GM12878 (cell line): Measurements from ENCODE around the gene GUCY2F. TPM values are rescaled to one million over a fixed set of nuclear protein-coding genes. Genes with fewer than 3 reads are reported as not detected.

Source experiments
- ATAC-seq: fragments of 200-7000 bp; cut with Tn5 transposase; 3 replicates; pipeline ENCODE4 v1.9.1; 2020; ENCODE audit warnings: mild to moderate bottlenecking, moderate library complexity
- BruUV-seq: library from RNA; stranded (reverse); fragments of 400-500 nt; replicated peaks from 2 replicates; lab custom pipeline; 2021; lab: Mats Ljungman, UMichigan
- CTCF ChIA-PET: fragments of 300-600 bp; sonication (Branson Sonifier 250); formaldehyde crosslinking; extraction: SDS; loops from one replicate; lab custom pipeline; 2021; ENCODE audit warnings: inconsistent platforms; lab: Yijun Ruan, JAX
- POLR2A ChIA-PET: fragments of 350-600 bp; formaldehyde crosslinking; extraction: SDS; loops from one replicate; lab custom pipeline; 2021; ENCODE audit warnings: inconsistent platforms; lab: Charles Lee
- RAD21 ChIA-PET: fragments of 300-600 bp; sonication (Branson Sonifier 250); formaldehyde crosslinking; loops from one replicate; lab custom pipeline; 2023; ENCODE audit warnings: antibody characterized with exemption; ENCODE audit not compliant: unreplicated experiment; lab: Charles Lee
- SMC1A ChIA-PET: fragments of 300-600 bp; sonication (Branson Sonifier 250); formaldehyde crosslinking; loops from one replicate; lab custom pipeline; 2023; ENCODE audit not compliant: unreplicated experiment, uncharacterized antibody; lab: Charles Lee
- DNase-seq: peaks from one replicate; pipeline ENCODE4 v3.0.0-alpha.2; 2011; ENCODE audit warnings: low read depth, low spot score
- FAIRE-seq: peaks from 3 replicates; lab custom pipeline; 2011; peaks lifted over from hg19 to GRCh38; lab: Jason Lieb, UNC
- H2AFZ ChIP-seq: 2 replicates; pipeline ENCODE4 v1.6.0; 2011; ENCODE audit warnings: low read depth, low read length, control low read depth; ENCODE audit not compliant: control insufficient read depth
- H3K27ac ChIP-seq: 2 replicates; pipeline ENCODE4 v1.5.1; 2011; ENCODE audit warnings: control low read depth; ENCODE audit not compliant: control insufficient read depth, insufficient read depth
- H3K27me3 ChIP-seq, 2 experiments: replicated peaks in 1 of 2; 2 replicates each; pipeline versions ENCODE4 v1.6.0 to v1.6.1; 2011; ENCODE audit warnings: low read length in 1 of 2; ENCODE audit not compliant: control insufficient read depth in 2 of 2, insufficient read depth in 2 of 2
- H3K36me3 ChIP-seq, 2 experiments: 2 replicates each; pipeline ENCODE4 v1.5.1; 2011; ENCODE audit warnings: low read length in 1 of 2; ENCODE audit not compliant: control insufficient read depth in 2 of 2, insufficient read depth in 2 of 2
- H3K4me1 ChIP-seq: 2 replicates; pipeline ENCODE4 v1.6.1; 2011; ENCODE audit warnings: mild to moderate bottlenecking, low read length, moderate library complexity, mixed read lengths; ENCODE audit not compliant: control insufficient read depth, insufficient read depth
- H3K4me2 ChIP-seq: 2 replicates; pipeline ENCODE4 v1.6.0; 2011; ENCODE audit warnings: control low read depth; ENCODE audit not compliant: control insufficient read depth, insufficient read depth
- H3K4me3 ChIP-seq: fragments of 200-600 bp; sonication (generic); 2 replicates; pipeline ENCODE4 v1.5.1; 2016
- H3K79me2 ChIP-seq: 2 replicates; pipeline ENCODE4 v1.6.0; 2011; ENCODE audit warnings: low read length; ENCODE audit not compliant: control insufficient read depth, insufficient read depth
- H3K9ac ChIP-seq: 2 replicates; pipeline ENCODE4 v1.8.0; 2011; ENCODE audit warnings: low read length, control low read depth, mixed read lengths; ENCODE audit not compliant: control insufficient read depth, insufficient read depth
- H3K9me3 ChIP-seq: replicated peaks from 3 replicates; pipeline ENCODE4 v1.5.1; 2011; ENCODE audit warnings: mild to moderate bottlenecking, low read length; ENCODE audit not compliant: control insufficient read depth, insufficient read depth
- H4K20me1 ChIP-seq: 2 replicates; pipeline ENCODE4 v1.6.0; 2011; ENCODE audit not compliant: control insufficient read depth, insufficient read depth
- CEBPB ChIP-seq, 2 experiments: fragments of 150-350 bp in 1 of 2; IDR thresholded peaks; 2 replicates each; pipeline ENCODE4 v1.6.1; 2012 to 2014; ENCODE audit warnings: low read depth in 2 of 2, low read length in 2 of 2, borderline replicate concordance in 1 of 2, inconsistent platforms in 1 of 2
- CREM ChIP-seq: IDR thresholded peaks from 2 replicates; pipeline ENCODE4 v1.6.1; 2014; ENCODE audit warnings: antibody characterized with exemption, low read depth
- HDAC6 ChIP-seq: fragments of 200-600 bp; sonication (generic); IDR thresholded peaks from one replicate; pipeline ENCODE4 v1.8.0; 2017; ENCODE audit warnings: antibody characterized with exemption; ENCODE audit not compliant: unreplicated experiment
- IKZF1 ChIP-seq: fragments of 450-650 bp; conservative IDR thresholded peaks from 2 replicates; pipeline ENCODE4 v1.6.1; 2017; ENCODE audit warnings: antibody characterized with exemption, mild to moderate bottlenecking
- MEF2A ChIP-seq: IDR thresholded peaks from 2 replicates; pipeline ENCODE4 v1.6.1; 2011; ENCODE audit warnings: low read depth, mild to moderate bottlenecking, low read length, moderate library complexity; ENCODE audit not compliant: insufficient read depth
- MXI1 ChIP-seq: fragments of 150-350 bp; IDR thresholded peaks from 2 replicates; pipeline ENCODE4 v1.6.1; 2011; ENCODE audit warnings: low read depth, mild to moderate bottlenecking, inconsistent platforms, low read length, improper control_type of control experiment
- PML ChIP-seq: IDR thresholded peaks from 2 replicates; pipeline ENCODE4 v1.6.1; 2012; ENCODE audit warnings: low read length, inconsistent platforms
- RAD51 ChIP-seq: fragments of 450-650 bp; IDR thresholded peaks from 2 replicates; pipeline ENCODE4 v1.6.1; 2016; ENCODE audit warnings: moderate library complexity, mild to moderate bottlenecking, inconsistent platforms
- RBBP5 ChIP-seq: fragments of 200-600 bp; sonication (generic); conservative IDR thresholded peaks from 2 replicates; pipeline ENCODE4 v1.6.1; 2016
- SMARCA5 ChIP-seq: fragments of 450-650 bp; IDR thresholded peaks from 2 replicates; pipeline ENCODE4 v1.6.1; 2017; ENCODE audit warnings: mild to moderate bottlenecking
- SPI1 ChIP-seq: IDR thresholded peaks from 2 replicates; pipeline ENCODE4 v1.6.1; 2011; ENCODE audit warnings: low read depth, mild to moderate bottlenecking, low read length, moderate library complexity, borderline replicate concordance; ENCODE audit not compliant: insufficient read depth
- ZNF207 ChIP-seq: fragments of 450-650 bp; IDR thresholded peaks from 2 replicates; pipeline ENCODE4 v1.6.1; 2014; ENCODE audit warnings: antibody characterized with exemption, mild to moderate bottlenecking, borderline replicate concordance
- ZNF24 ChIP-seq: fragments of 450-650 bp; IDR thresholded peaks from 2 replicates; pipeline ENCODE4 v1.6.1; 2017; ENCODE audit warnings: antibody characterized with exemption, mild to moderate bottlenecking
- ZNF622 ChIP-seq: fragments of 450-650 bp; IDR thresholded peaks from 2 replicates; pipeline ENCODE4 v1.6.1; 2017; ENCODE audit warnings: mild to moderate bottlenecking, inconsistent platforms
- WGBS: methylation state at CpG from one replicate; pipeline ENCODE4 v1.1.6; 2016; ENCODE audit warnings: low lambda C conversion rate; ENCODE audit not compliant: insufficient replicate concordance, insufficient coverage; ENCODE audit errors: missing lambda C conversion rate; 5-methylcytosine and 5-hydroxymethylcytosine counted together
- in situ Hi-C: fragments of 300-500 bp; cut with MboI; formaldehyde crosslinking; loops from 9 replicates; pipeline ENCODE4 v1.14.3; 2018; ENCODE audit warnings: mixed read lengths
- intact Hi-C: fragments of 100-400 bp; cut with micrococcal nuclease; formaldehyde crosslinking; loops from one replicate; pipeline ENCODE4 v1.14.2; 2022; ENCODE audit not compliant: unreplicated experiment
- polyA plus RNA-seq, 11 experiments: library from polyadenylated mRNA; depleted of rRNA in 4 of 11; unstranded in 6 of 11; stranded (reverse) in 5 of 11; fragments of >200 nt; fragmentation: Nextera tagmentation in 4 of 11; fragmentation: Illumina TruSeq in 1 of 11; extraction: Ambion mirVana in 4 of 11; extraction: Trizol in 1 of 11; gene quantifications; 1 replicate in 1 of 11; 2 replicates in 10 of 11; pipeline versions ENCODE4 v1.2.1 to v1.2.3, GENCODE V29; 2011 to 2016; ENCODE audit warnings: inconsistent platforms in 2 of 11, missing spikeins in 2 of 11, low read depth in 1 of 11
- total RNA-seq, 4 experiments: library from RNA; depleted of rRNA in 3 of 4; stranded (reverse); fragments of >200 nt in 3 of 4; fragmentation: Illumina TruSeq in 1 of 4; extraction: Trizol in 1 of 4; gene quantifications; 2 replicates each; pipeline versions ENCODE4 v1.2.1 to v1.2.3, GENCODE V29; 2013 to 2021
- TF ChIP-seq, protein P1 (sequence below): fragments of 450-650 bp; formaldehyde crosslinking; IDR thresholded peaks from 2 replicates; pipeline ENCODE4 v1.5.0; 2022; ENCODE audit warnings: mild to moderate bottlenecking, missing genetic modification characterization
- TF ChIP-seq, protein P2 (sequence below): fragments of 450-650 bp; IDR thresholded peaks from 2 replicates; pipeline ENCODE4 v1.6.1; 2018; ENCODE audit warnings: mild to moderate bottlenecking, low read depth, moderate library complexity; ENCODE audit not compliant: partially characterized antibody

GUCY2F gene
- total and polyA plus RNA-seq, 10 of the 15 experiments (the other 5 are each of a cell fraction or from before 2014, with no cell fraction given): not detected

DNA sequence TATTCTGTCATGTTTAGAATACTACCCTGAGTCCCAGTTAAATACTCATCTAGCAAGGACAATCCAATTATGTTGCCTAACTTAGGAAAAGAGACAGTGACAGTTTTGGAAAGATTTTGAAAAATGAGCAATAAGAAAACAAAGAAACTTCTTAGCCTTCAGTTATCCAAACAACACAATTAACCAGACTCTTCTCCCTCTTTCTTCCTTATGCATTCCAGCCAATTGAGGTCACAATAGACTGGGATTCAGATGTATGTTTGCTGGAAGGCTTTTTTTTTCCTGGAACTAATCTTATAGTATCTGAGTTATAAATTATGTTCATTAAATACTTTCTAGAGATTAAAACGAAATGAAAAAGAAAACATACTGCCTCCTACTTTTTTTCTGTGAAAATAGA lies 109.6 kb downstream of the GUCY2F start:
- no peaks in the 10 kb centered on the region for H3K4me1 ChIP-seq
- CTCF ChIA-PET: interaction anchor here (0.8 to 3.4 kb wide), 5 partner anchors 10 to 673 kb away, joined by 3 to 31 read pairs (median 3); no protein-coding TSS in a partner anchor
- no peak overlapping the region for H3K9ac ChIP-seq
- no peak for FAIRE-seq
- POLR2A ChIA-PET: no interaction called here
- no peaks in the 10 kb centered on the region for H3K27me3 ChIP-seq
- no peaks in the 10 kb centered on the region for H3K9me3 ChIP-seq
- no peak overlapping the region for H3K4me2 ChIP-seq
- 0% methylated on average over 1 of the region's 1 CpG for WGBS
- H3K4me3 ChIP-seq: no peak overlapping the region
- no peaks in the 10 kb centered on the region for H3K79me2 ChIP-seq
- RAD21 ChIA-PET: interaction anchor here (1.3 to 1.7 kb wide), 4 partner anchors 10 to 672 kb away, joined by 3 to 7 read pairs (median 4); no protein-coding TSS in a partner anchor
- in situ Hi-C loops: no loop called here
- intact Hi-C loops: no loop called here
- no peak for DNase-seq
- SMC1A ChIA-PET: interaction anchor here (0.9 to 3.9 kb wide), 9 partner anchors 11 to 707 kb away, joined by 3 to 40 read pairs (median 5); no protein-coding TSS in a partner anchor
- H2AFZ ChIP-seq: no peak overlapping the region
- no peaks in the 10 kb centered on the region for H4K20me1 ChIP-seq
- ATAC-seq: no peak
- no peaks in the 10 kb centered on the region for H3K36me3 ChIP-seq
- no peak for TF ChIP-seq HDAC6
- TF ChIP-seq CEBPB (IDR thresholded peaks at IDR 0.05; ENCODE audit: borderline replicate concordance in 1 of 2, low read depth in 2 of 2, low read length in 2 of 2): no peak
- TF ChIP-seq MEF2A: no peak
- TF ChIP-seq RAD51: no peak
- TF ChIP-seq, protein P1, sequence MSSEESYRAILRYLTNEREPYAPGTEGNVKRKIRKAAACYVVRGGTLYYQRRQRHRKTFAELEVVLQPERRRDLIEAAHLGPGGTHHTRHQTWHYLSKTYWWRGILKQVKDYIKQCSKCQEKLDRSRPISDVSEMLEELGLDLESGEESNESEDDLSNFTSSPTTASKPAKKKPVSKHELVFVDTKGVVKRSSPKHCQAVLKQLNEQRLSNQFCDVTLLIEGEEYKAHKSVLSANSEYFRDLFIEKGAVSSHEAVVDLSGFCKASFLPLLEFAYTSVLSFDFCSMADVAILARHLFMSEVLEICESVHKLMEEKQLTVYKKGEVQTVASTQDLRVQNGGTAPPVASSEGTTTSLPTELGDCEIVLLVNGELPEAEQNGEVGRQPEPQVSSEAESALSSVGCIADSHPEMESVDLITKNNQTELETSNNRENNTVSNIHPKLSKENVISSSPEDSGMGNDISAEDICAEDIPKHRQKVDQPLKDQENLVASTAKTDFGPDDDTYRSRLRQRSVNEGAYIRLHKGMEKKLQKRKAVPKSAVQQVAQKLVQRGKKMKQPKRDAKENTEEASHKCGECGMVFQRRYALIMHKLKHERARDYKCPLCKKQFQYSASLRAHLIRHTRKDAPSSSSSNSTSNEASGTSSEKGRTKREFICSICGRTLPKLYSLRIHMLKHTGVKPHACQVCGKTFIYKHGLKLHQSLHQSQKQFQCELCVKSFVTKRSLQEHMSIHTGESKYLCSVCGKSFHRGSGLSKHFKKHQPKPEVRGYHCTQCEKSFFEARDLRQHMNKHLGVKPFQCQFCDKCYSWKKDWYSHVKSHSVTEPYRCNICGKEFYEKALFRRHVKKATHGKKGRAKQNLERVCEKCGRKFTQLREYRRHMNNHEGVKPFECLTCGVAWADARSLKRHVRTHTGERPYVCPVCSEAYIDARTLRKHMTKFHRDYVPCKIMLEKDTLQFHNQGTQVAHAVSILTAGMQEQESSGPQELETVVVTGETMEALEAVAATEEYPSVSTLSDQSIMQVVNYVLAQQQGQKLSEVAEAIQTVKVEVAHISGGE (CRISPR knock-in tag): no peak
- TF ChIP-seq IKZF1: no peak
- no peak for TF ChIP-seq CREM
- no peak for TF ChIP-seq SMARCA5
- no peak for TF ChIP-seq SPI1
- no peak for TF ChIP-seq RBBP5
- TF ChIP-seq ZNF24: no peak
- TF ChIP-seq PML: no peak
- TF ChIP-seq ZNF207: no peak
- no peak for TF ChIP-seq MXI1
- no peak for TF ChIP-seq ZNF622
- TF ChIP-seq, protein P2, sequence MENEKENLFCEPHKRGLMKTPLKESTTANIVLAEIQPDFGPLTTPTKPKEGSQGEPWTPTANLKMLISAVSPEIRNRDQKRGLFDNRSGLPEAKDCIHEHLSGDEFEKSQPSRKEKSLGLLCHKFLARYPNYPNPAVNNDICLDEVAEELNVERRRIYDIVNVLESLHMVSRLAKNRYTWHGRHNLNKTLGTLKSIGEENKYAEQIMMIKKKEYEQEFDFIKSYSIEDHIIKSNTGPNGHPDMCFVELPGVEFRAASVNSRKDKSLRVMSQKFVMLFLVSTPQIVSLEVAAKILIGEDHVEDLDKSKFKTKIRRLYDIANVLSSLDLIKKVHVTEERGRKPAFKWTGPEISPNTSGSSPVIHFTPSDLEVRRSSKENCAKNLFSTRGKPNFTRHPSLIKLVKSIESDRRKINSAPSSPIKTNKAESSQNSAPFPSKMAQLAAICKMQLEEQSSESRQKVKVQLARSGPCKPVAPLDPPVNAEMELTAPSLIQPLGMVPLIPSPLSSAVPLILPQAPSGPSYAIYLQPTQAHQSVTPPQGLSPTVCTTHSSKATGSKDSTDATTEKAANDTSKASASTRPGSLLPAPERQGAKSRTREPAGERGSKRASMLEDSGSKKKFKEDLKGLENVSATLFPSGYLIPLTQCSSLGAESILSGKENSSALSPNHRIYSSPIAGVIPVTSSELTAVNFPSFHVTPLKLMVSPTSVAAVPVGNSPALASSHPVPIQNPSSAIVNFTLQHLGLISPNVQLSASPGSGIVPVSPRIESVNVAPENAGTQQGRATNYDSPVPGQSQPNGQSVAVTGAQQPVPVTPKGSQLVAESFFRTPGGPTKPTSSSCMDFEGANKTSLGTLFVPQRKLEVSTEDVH: no peak
- no peak overlapping the region for H3K27ac ChIP-seq
- no TSS peak for BruUV-seq
